ENCODE measurements around the gene OLIG2. TPM values are rescaled to one million over a fixed set of nuclear protein-coding genes. Genes with fewer than 3 reads are reported as not detected.

Gene OLIG2
- total RNA-seq, 3 donors from 2014 or later (not counting 1 experiment from before 2014, with no cell fraction given): not detected

GRCh38 chr21:33020558-33021100 lies 5.1 kb upstream of the OLIG2 start:
- H3K27me3 Mint-ChIP-seq (ENCODE audit: low read depth in 2 of 2): peaks cover 70 to 79% of the 10 kb centered on the region in 2 donors
- Histone ChIP-seq H3K4me3 (ENCODE audit: low read length) (no peak overlapping the region), H3K27ac (ENCODE audit: low read length) (no peak overlapping the region), H3K4me1 (ENCODE audit: control insufficient read depth, insufficient read depth, low read length) (peaks cover 54% of the 10 kb centered on the region), H3K27me3 (ENCODE audit: control insufficient read depth, insufficient read depth, low read length) (peaks cover 72% of the 10 kb centered on the region), H3K9me3 (ENCODE audit: control insufficient read depth, insufficient read depth, low read length) (no peaks in the 10 kb centered on the region), H3K36me3 (ENCODE audit: control insufficient read depth, insufficient read depth, low read length) (no peaks in the 10 kb centered on the region)
- H3K9me3 Mint-ChIP-seq: no peaks in the 10 kb centered on the region
- H3K4me1 Mint-ChIP-seq: peaks cover 38 to 54% of the 10 kb centered on the region in 2 donors
- intact Hi-C loops (cut with micrococcal nuclease): loop anchor here (2.0 to 10.0 kb wide), 2 partner anchors 14 to 104 kb away; no protein-coding TSS in a partner anchor
- TF ChIP-seq CTCF (IDR thresholded peaks at IDR 0.05): no peak
- peak overlapping the region in 1 of 2 donors; percentile 52 for H3K27ac Mint-ChIP-seq
- 5% methylated on average over 11 of the region's 16 CpGs for WGBS (ENCODE audit: insufficient coverage)
- DNase-seq (no peak), ATAC-seq (no peak)
- H3K36me3 Mint-ChIP-seq: peaks cover 6% of the 10 kb centered on the region
- peak overlapping the region; percentile 84 for H3K4me3 Mint-ChIP-seq

GRCh38 chr21:33021150-33021549 lies 4.6 kb upstream of the OLIG2 start:
- Histone ChIP-seq H3K9me3 (ENCODE audit: control insufficient read depth, insufficient read depth, low read length) (no peaks in the 10 kb centered on the region), H3K36me3 (ENCODE audit: control insufficient read depth, insufficient read depth, low read length) (no peaks in the 10 kb centered on the region), H3K4me3 (ENCODE audit: low read length) (no peak overlapping the region), H3K27ac (ENCODE audit: low read length) (no peak overlapping the region), H3K27me3 (ENCODE audit: control insufficient read depth, insufficient read depth, low read length) (peaks cover 77% of the 10 kb centered on the region), H3K4me1 (ENCODE audit: control insufficient read depth, insufficient read depth, low read length) (peaks cover 59% of the 10 kb centered on the region)
- H3K27me3 Mint-ChIP-seq (ENCODE audit: low read depth in 2 of 2): peaks cover 70 to 83% of the 10 kb centered on the region in 2 donors
- peaks cover 43 to 60% of the 10 kb centered on the region in 2 donors for H3K4me1 Mint-ChIP-seq
- H3K9me3 Mint-ChIP-seq: no peaks in the 10 kb centered on the region
- ATAC-seq (no peak), DNase-seq (no peak)
- no peak overlapping the region for H3K27ac Mint-ChIP-seq
- WGBS (ENCODE audit: insufficient coverage): 12% methylated on average over 10 of the region's 11 CpGs
- peaks cover 6% of the 10 kb centered on the region for H3K36me3 Mint-ChIP-seq
- no peak for TF ChIP-seq CTCF (IDR thresholded peaks at IDR 0.05)
- H3K4me3 Mint-ChIP-seq: peak overlapping the region; percentile 13
- intact Hi-C loops (cut with micrococcal nuclease): loop anchor here (2.0 to 10.0 kb wide), 2 partner anchors 14 to 104 kb away; no protein-coding TSS in a partner anchor

GRCh38 chr21:33021667-33022066 lies 4.1 kb upstream of the OLIG2 start:
- intact Hi-C loops (cut with micrococcal nuclease): loop anchor here (2.0 to 10.0 kb wide), 2 partner anchors 13 to 103 kb away; no protein-coding TSS in a partner anchor
- H3K27me3 Mint-ChIP-seq (ENCODE audit: low read depth in 2 of 2): peaks cover 70 to 83% of the 10 kb centered on the region in 2 donors
- peaks cover 6% of the 10 kb centered on the region for H3K36me3 Mint-ChIP-seq
- WGBS (ENCODE audit: insufficient coverage): 47% methylated on average over 3 of the region's 4 CpGs
- peaks cover 64% of the 10 kb centered on the region for H3K4me1 ChIP-seq (ENCODE audit: control insufficient read depth, insufficient read depth, low read length)
- H3K4me3 Mint-ChIP-seq: peak overlapping the region; percentile 13
- H3K9me3 ChIP-seq (ENCODE audit: control insufficient read depth, insufficient read depth, low read length): no peaks in the 10 kb centered on the region
- DNase-seq (no peak), ATAC-seq (no peak)
- no peaks in the 10 kb centered on the region for H3K9me3 Mint-ChIP-seq
- H3K4me3 ChIP-seq (ENCODE audit: low read length): no peak overlapping the region
- no peaks in the 10 kb centered on the region for H3K36me3 ChIP-seq (ENCODE audit: control insufficient read depth, insufficient read depth, low read length)
- TF ChIP-seq CTCF (IDR thresholded peaks at IDR 0.05): no peak
- peaks cover 83% of the 10 kb centered on the region for H3K27me3 ChIP-seq (ENCODE audit: control insufficient read depth, insufficient read depth, low read length)
- no peak overlapping the region for H3K27ac Mint-ChIP-seq
- H3K4me1 Mint-ChIP-seq: peaks cover 48 to 65% of the 10 kb centered on the region in 2 donors
- H3K27ac ChIP-seq (ENCODE audit: low read length): no peak overlapping the region

GRCh38 chr21:33022489-33022827 lies 3.3 kb upstream of the OLIG2 start:
- Histone ChIP-seq H3K27me3 (ENCODE audit: control insufficient read depth, insufficient read depth, low read length) (peaks cover 85% of the 10 kb centered on the region), H3K9me3 (ENCODE audit: control insufficient read depth, insufficient read depth, low read length) (no peaks in the 10 kb centered on the region), H3K4me1 (ENCODE audit: control insufficient read depth, insufficient read depth, low read length) (peaks cover 70% of the 10 kb centered on the region), H3K36me3 (ENCODE audit: control insufficient read depth, insufficient read depth, low read length) (no peaks in the 10 kb centered on the region), H3K27ac (ENCODE audit: low read length) (no peak overlapping the region), H3K4me3 (ENCODE audit: low read length) (no peak overlapping the region)
- Mint-ChIP-seq H3K36me3 (peaks cover 6% of the 10 kb centered on the region), H3K27me3 (ENCODE audit: low read depth in 2 of 2) (peaks cover 67 to 81% of the 10 kb centered on the region in 2 donors), H3K4me1 (peaks cover 52 to 70% of the 10 kb centered on the region in 2 donors), H3K27ac (peak overlapping the region in 1 of 2 donors; percentile 84), H3K9me3 (no peaks in the 10 kb centered on the region), H3K4me3 (peak overlapping the region; percentile 68)
- no peak for DNase-seq
- WGBS (ENCODE audit: insufficient coverage): 15% methylated on average over 17 of the region's 17 CpGs
- no peak for TF ChIP-seq CTCF (IDR thresholded peaks at IDR 0.05)
- ATAC-seq: no peak
- intact Hi-C loops (cut with micrococcal nuclease): loop anchor here (10.0 kb wide), 1 partner anchor 102 kb away; no protein-coding TSS in a partner anchor

All from natural killer cell (primary cell).